ES-I3 (cell line): Measurements from ENCODE around the gene SVEP1.

Experiments
- H3K36me3 ChIP-seq: 2 replicates; pipeline ENCODE4 v1.6.1; 2013; ENCODE audit warnings: mild to moderate bottlenecking, low read length, control low read depth, moderate library complexity; ENCODE audit not compliant: insufficient read depth
- H3K4me1 ChIP-seq: 2 replicates; pipeline ENCODE4 v1.6.1; 2013; ENCODE audit warnings: mild to moderate bottlenecking, control low read depth, low read length; ENCODE audit not compliant: insufficient read depth
- H3K9ac ChIP-seq: 2 replicates; pipeline ENCODE4 v1.6.1; 2013; ENCODE audit warnings: low read depth, mild to moderate bottlenecking, low read length, moderate library complexity
- H3K9me3 ChIP-seq: 2 replicates; pipeline ENCODE4 v1.6.1; 2013; ENCODE audit warnings: mild to moderate bottlenecking, low read length, moderate library complexity; ENCODE audit not compliant: control insufficient read depth, insufficient read depth

SVEP1 gene

DNA sequence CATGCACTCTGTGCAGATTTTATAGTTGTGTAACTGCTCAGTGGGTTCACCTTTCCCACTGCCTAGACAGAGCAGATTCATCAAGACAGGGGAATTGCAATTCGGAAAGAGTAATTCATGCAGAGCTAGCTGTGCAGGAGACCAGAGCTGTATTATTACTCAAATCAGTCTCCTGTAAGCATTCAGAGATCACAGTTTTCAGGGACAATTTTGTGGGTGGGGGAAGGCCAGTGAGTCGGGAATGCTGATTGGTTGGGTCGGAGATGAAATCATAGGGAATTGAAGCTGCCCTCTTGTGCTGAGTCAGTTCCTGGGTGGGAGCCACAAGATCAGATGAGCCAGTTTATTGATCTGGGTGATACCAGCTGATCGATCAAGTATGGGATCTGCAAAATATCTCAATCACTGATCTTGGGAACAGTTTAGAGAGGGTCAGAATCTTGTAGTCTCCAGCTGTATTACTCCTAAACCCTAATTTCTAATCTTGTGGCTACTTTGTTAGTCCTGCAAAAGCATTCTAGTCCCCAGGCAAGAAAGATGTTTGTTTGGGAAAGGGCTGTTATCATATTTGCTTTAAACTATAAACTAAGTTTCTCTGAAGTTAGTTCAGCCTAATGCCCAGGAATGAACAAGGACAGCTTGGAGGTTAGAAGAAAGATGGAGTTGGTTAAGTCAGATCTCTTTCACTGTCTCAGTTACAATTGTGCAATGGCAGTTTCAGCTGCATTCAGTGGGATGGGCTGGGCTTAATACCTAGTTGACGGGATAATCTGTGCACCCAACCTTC, 12.7 kb upstream of the SVEP1 start:
- Histone ChIP-seq H3K9ac (no peak overlapping the region), H3K9me3 (no peaks in the 10 kb centered on the region; the same call in 1 of the 2 replicates), H3K36me3 (no peaks in the 10 kb centered on the region), H3K4me1 (peaks cover 14% of the 10 kb centered on the region)

- Histone ChIP-seq H3K9ac (no peak overlapping the region), H3K4me1 (peaks cover 14% of the 10 kb centered on the region), H3K36me3 (no peaks in the 10 kb centered on the region), H3K9me3 (no peaks in the 10 kb centered on the region; the same call in 1 of the 2 replicates)
Observed at GRCh38 chr9:110591526-110591925, 12.0 kb upstream of the SVEP1 start.

GRCh38 chr9:110590816-110591215, 11.3 kb upstream of the SVEP1 start:
- H3K9me3 ChIP-seq, result no peaks in the 10 kb centered on the region; the same call in 1 of the 2 replicates
- peaks cover 14% of the 10 kb centered on the region for H3K4me1 ChIP-seq
- no peaks in the 10 kb centered on the region for H3K36me3 ChIP-seq
- H3K9ac ChIP-seq, result no peak overlapping the region

DNA sequence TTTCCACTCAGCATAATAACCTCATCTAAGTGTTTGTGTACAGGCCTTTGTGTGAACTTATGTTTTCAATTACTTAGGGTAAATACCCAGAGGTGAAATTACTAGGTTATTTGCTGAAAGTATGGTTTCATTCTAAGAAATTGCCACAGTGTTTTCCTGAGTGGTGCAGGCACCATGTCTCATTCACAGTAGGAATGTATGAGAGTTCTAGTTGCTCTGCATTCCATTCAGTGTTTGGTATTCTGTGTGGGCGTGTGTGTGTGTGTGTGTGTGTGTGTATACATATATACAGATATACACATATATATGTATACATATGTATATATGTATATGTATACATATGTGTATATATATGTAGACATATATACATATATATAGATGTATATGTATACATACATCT, 8.8 kb upstream of the SVEP1 start:
- no peak overlapping the region for H3K9ac ChIP-seq
- H3K36me3 ChIP-seq, result no peaks in the 10 kb centered on the region
- no peaks in the 10 kb centered on the region; the same call in 1 of the 2 replicates for H3K9me3 ChIP-seq
- peaks cover 14% of the 10 kb centered on the region for H3K4me1 ChIP-seq

DNA sequence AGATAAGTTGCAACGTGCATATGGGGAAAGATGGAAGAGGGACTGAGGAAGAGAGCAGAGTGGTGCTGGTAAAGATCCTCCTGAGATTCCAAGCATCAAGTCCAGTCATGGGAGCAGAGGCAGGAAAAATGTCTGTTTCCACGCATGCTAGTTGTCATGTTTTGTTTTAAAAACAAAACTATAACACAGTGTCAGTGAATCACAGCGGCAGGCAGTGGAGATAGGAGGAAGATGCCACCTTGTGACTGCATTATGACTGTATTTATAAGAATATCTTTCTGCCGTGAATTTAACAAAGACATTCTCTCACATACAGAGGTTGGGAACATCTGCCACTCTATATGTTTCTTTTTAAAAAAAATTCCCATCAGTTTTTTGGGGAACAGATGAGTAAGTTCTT, 3.7 kb upstream of the SVEP1 start:
- no peaks in the 10 kb centered on the region; the same call in 1 of the 2 replicates for H3K9me3 ChIP-seq
- peaks cover 19% of the 10 kb centered on the region for H3K4me1 ChIP-seq
- no peaks in the 10 kb centered on the region for H3K36me3 ChIP-seq
- no peak overlapping the region for H3K9ac ChIP-seq

DNA sequence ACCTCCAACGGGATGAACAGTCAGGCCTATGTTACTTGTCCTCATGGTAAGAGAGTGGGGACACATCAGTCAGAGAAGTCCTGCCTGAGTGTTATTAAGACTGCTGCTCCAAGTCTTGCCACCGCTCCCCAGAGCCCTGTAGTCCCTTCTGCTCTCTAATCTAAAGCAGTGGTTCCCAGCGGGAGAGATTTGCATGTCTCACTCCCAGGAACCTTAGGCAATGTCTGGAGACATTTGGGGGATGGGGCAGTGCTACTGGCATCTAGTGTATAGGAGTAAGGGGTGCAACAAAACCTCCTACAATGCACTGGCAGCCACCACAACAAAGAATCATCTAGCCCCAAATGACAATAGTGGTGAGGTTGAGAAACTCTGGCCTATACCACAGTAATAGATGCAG, 2.6 kb upstream of the SVEP1 start:
- Histone ChIP-seq H3K36me3 (no peaks in the 10 kb centered on the region), H3K9ac (no peak overlapping the region), H3K9me3 (no peaks in the 10 kb centered on the region), H3K4me1 (peaks cover 19% of the 10 kb centered on the region)

- Histone ChIP-seq H3K36me3 (no peaks in the 10 kb centered on the region), H3K4me1 (peaks cover 19% of the 10 kb centered on the region), H3K9me3 (no peaks in the 10 kb centered on the region), H3K9ac (no peak overlapping the region)
Observed at GRCh38 chr9:110580850-110581249, 1.3 kb upstream of the SVEP1 start.

- no peaks in the 10 kb centered on the region for H3K36me3 ChIP-seq
- H3K9ac ChIP-seq, result peak overlapping the region; percentile 72; the same call in 1 of the 2 replicates
- H3K9me3 ChIP-seq, result no peaks in the 10 kb centered on the region
- peaks cover 19% of the 10 kb centered on the region for H3K4me1 ChIP-seq
Observed at GRCh38 chr9:110579862-110580219, 300 bp upstream of the SVEP1 start.

DNA sequence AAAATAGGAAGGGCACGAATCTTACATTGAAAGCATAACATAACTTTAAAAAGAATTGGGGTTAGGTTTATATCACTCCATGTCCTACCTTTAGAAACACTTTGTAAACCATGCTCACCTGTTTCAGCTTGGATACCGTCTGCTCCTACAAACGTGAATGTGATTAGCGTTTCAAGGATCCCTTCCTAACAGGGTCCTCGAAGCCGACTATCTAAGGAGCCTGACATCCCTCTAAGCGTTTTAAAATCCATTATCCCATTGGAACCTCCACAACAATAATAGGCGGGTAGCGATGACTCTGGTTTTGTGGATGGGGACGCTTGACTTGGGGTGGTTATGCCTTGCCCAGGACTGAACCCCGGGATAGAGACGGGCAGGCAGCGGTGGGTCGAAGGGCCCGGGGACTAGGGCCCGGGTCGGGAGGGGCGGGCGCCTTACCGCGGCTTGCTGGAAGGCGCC, 937 bp downstream of the SVEP1 start:
- H3K9me3 ChIP-seq, result no peaks in the 10 kb centered on the region
- peak overlapping the region; percentile 72 for H3K9ac ChIP-seq
- H3K36me3 ChIP-seq, result no peaks in the 10 kb centered on the region
- H3K4me1 ChIP-seq, result peaks cover 19% of the 10 kb centered on the region

GRCh38 chr9:110575945-110576344, 3.6 kb downstream of the SVEP1 start:
- no peak overlapping the region for H3K9ac ChIP-seq

DNA sequence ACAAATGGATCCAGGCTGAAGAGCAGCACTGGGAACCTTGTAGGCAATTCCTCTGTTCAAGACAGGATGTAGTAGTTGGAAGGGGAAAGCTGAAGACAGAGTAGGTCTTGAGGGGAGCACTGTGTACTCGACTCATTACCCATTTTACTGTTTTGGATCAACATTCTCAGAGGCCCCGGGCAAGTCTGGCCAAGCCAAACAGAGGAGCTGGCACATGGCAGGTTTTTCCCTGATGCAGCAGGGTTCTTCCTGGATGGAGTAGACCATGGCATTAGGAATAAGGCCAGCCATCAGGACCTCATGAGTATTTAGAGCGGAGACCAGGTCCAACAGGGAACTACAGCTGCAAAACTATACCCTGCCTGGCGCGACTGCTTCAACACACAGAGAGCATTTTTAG, 4.4 kb downstream of the SVEP1 start:
- no peaks in the 10 kb centered on the region for H3K9me3 ChIP-seq
- no peak overlapping the region for H3K9ac ChIP-seq
- no peaks in the 10 kb centered on the region for H3K36me3 ChIP-seq
- H3K4me1 ChIP-seq, result peaks cover 3% of the 10 kb centered on the region

More at GRCh38 chr9:110575945-110576344, 3.6 kb downstream of the SVEP1 start:
- no peaks in the 10 kb centered on the region for H3K36me3 ChIP-seq
- peaks cover 11% of the 10 kb centered on the region for H3K4me1 ChIP-seq
- H3K9me3 ChIP-seq, result no peaks in the 10 kb centered on the region

DNA sequence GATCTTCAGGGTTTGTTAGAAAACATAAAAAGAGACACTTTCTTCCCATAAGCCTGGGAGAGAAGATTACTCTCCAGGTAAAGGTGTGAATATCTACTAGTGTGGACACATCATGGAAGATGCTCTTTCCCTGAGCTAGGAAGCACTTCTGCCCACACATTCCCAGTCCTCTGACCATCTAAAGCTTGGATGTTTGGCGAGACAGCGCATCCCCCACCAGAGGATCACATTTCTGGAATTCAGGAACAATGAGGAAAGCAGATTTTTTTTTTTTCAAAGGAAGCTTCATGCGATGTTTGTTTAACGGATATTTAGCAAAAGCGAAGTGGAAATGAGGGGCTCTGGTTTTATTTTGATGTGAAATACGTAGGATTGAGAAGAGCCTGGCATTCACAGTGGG, 6.2 kb downstream of the SVEP1 start:
- no peaks in the 10 kb centered on the region for H3K36me3 ChIP-seq
- no peaks in the 10 kb centered on the region for H3K9me3 ChIP-seq
- peaks cover 3% of the 10 kb centered on the region; the same call in 1 of the 2 replicates for H3K4me1 ChIP-seq
- no peak overlapping the region for H3K9ac ChIP-seq

- no peaks in the 10 kb centered on the region for H3K9me3 ChIP-seq
- no peaks in the 10 kb centered on the region for H3K36me3 ChIP-seq
- H3K9ac ChIP-seq, result no peak overlapping the region
- H3K4me1 ChIP-seq, result peaks cover 3% of the 10 kb centered on the region; the same call in 1 of the 2 replicates
Observed at GRCh38 chr9:110571801-110572483, 7.6 kb downstream of the SVEP1 start.

GRCh38 chr9:110566156-110566555, 13.4 kb downstream of the SVEP1 start:
- Histone ChIP-seq H3K9ac (no peak overlapping the region), H3K9me3 (no peaks in the 10 kb centered on the region), H3K36me3 (no peaks in the 10 kb centered on the region), H3K4me1 (no peaks in the 10 kb centered on the region)

DNA sequence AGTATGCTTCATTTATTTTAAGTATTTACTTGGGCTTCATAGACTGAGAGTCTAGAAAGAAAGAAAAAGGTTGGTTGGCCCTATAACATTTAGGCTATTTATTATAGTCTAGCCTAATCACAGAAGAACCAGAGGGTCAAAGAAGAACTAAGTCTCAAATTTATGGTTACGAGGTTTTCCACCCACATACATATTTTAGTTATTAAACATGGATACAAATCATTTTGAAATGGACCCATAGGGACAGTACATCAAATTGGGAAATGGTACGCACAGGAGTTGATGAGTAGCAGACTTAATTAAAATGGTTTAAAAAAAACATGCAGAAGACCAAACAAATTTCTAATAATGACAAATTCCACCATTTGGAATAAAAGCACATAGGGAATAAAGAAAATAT, 17.7 kb downstream of the SVEP1 start:
- Histone ChIP-seq H3K36me3 (no peaks in the 10 kb centered on the region), H3K4me1 (no peaks in the 10 kb centered on the region), H3K9me3 (no peaks in the 10 kb centered on the region), H3K9ac (no peak overlapping the region)
